MM.1S (cell line): ENCODE data around the gene CCL7.

ENCODE experiments used
- DNase-seq: peaks from one replicate; pipeline ENCODE4 v3.0.0-alpha.2; 2015
- H2AFZ ChIP-seq: fragments of 300-600 bp; sonication (generic); 2 replicates; pipeline ENCODE4 v1.6.0; 2016; ENCODE audit warnings: antibody characterized with exemption, low read length
- H3F3A ChIP-seq: fragments of 300-600 bp; sonication (generic); 2 replicates; pipeline ENCODE4 v1.6.1; 2016; ENCODE audit warnings: mild to moderate bottlenecking, antibody characterized with exemption, low read length, moderate library complexity, mixed read lengths; ENCODE audit not compliant: insufficient read depth
- H3K27ac ChIP-seq: fragments of 300-600 bp; sonication (generic); 2 replicates; pipeline ENCODE4 v1.5.1; 2016; ENCODE audit warnings: mild to moderate bottlenecking, low read length
- H3K27me3 ChIP-seq: fragments of 300-600 bp; sonication (generic); replicated peaks from 2 replicates; pipeline ENCODE4 v1.6.0; 2016; ENCODE audit warnings: low read length; ENCODE audit not compliant: insufficient read depth
- H3K36me3 ChIP-seq: fragments of 300-600 bp; sonication (generic); replicated peaks from 2 replicates; pipeline ENCODE4 v1.6.1; 2016; ENCODE audit warnings: mild to moderate bottlenecking, low read length, mixed read lengths; ENCODE audit not compliant: insufficient read depth
- H3K4me1 ChIP-seq: fragments of 300-600 bp; sonication (generic); 2 replicates; pipeline ENCODE4 v1.6.1; 2016; ENCODE audit warnings: low read length, mixed read lengths
- H3K4me2 ChIP-seq: fragments of 300-600 bp; sonication (generic); 2 replicates; pipeline ENCODE4 v1.6.0; 2016; ENCODE audit warnings: low read depth, low read length
- H3K4me3 ChIP-seq: fragments of 300-600 bp; sonication (generic); 2 replicates; pipeline ENCODE4 v1.5.1; 2016; ENCODE audit warnings: low read length, mixed read lengths
- H3K79me2 ChIP-seq: fragments of 300-600 bp; sonication (generic); 2 replicates; pipeline ENCODE4 v1.6.1; 2016; ENCODE audit warnings: mixed run types, low read length, mixed read lengths
- H3K9ac ChIP-seq: fragments of 300-600 bp; sonication (generic); 2 replicates; pipeline ENCODE4 v1.6.1; 2016; ENCODE audit warnings: low read length, mixed read lengths
- H3K9me2 ChIP-seq: fragments of 300-600 bp; sonication (generic); replicated peaks from 2 replicates; pipeline ENCODE4 v1.6.1; 2016; ENCODE audit warnings: mild to moderate bottlenecking, low read length, mixed read lengths; ENCODE audit not compliant: insufficient read depth
- H3K9me3 ChIP-seq: fragments of 300-600 bp; sonication (generic); replicated peaks from 2 replicates; pipeline ENCODE4 v1.6.1; 2016; ENCODE audit warnings: mild to moderate bottlenecking, low read length, mixed read lengths; ENCODE audit not compliant: insufficient read depth
- H4K20me1 ChIP-seq: fragments of 300-600 bp; sonication (generic); 2 replicates; pipeline ENCODE4 v1.6.1; 2016; ENCODE audit warnings: mild to moderate bottlenecking, low read length, moderate library complexity, mixed read lengths; ENCODE audit not compliant: insufficient read depth
- EZH2 ChIP-seq: fragments of 300-600 bp; sonication (generic); optimal IDR thresholded peaks from 2 replicates; pipeline ENCODE3; 2017; ENCODE audit warnings: low read depth, mild to moderate bottlenecking, antibody characterized with exemption, low read length, mixed read lengths
- EZH2phosphoT487 ChIP-seq: fragments of 300-600 bp; sonication (generic); IDR thresholded peaks from 2 replicates; pipeline ENCODE4 v1.6.1; 2018; ENCODE audit warnings: antibody characterized with exemption, low read length
- TF ChIP-seq, protein P1 (sequence below): fragments of 300-600 bp; sonication (generic); IDR thresholded peaks from 2 replicates; pipeline ENCODE4 v1.5.1; 2016; ENCODE audit warnings: antibody characterized with exemption, low read length, mixed read lengths

CCL7 gene

DNA sequence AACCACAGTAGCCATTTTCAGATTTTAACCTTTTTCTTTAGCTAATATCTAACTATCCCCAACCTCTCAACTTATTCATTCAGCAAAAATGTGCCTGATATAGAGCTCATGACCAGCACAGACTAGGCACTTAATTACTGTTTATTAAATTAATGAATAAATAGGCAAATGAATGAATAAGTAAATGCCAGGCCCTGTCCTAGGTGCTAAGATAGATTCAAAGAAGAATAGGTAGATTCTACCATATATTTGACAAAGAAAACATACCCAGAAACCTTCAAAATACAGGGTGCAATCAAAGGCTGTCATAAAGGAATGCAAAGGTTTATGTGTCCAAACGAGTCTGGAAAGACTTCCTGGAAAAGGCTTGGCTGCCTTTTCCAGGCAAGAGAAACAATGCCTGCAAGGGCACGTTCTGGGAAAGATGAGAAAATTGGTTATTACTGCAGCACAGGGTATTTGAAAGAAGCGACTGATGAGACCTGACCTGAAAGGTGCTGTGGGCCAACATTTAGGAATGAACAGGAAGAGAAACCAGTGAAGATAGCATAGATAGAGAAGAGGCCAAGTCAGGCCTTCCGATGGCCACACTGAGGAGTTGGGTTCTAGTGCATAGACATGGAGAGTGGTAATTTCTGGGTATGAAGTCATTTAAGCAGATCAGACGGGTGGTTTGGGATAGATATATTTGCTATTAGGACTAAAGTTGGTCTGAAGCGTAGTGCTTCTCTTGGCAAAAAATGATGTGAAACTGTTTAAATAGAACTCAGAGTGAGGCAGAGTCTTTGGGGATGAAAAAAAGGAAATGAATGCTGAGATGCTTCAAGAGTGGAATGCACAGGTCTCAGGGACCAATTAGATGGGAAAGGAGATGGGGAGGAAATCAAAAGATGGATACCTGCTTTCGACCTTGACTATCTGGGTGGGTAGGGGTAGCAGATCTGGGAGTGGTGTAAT lies 26.4 kb upstream of the CCL7 start:
- Histone ChIP-seq H3K4me1 (no peaks in the 10 kb centered on the region), H4K20me1 (no peaks in the 10 kb centered on the region), H3K27ac (no peak overlapping the region), H3K79me2 (no peaks in the 10 kb centered on the region), H3K9me2 (no peaks in the 10 kb centered on the region), H3K4me2 (no peak overlapping the region), H3K4me3 (no peak overlapping the region), H2AFZ (no peak overlapping the region), H3K36me3 (no peaks in the 10 kb centered on the region), H3K9me3 (no peaks in the 10 kb centered on the region), H3F3A (no peaks in the 10 kb centered on the region), H3K9ac (no peak overlapping the region), H3K27me3 (no peaks in the 10 kb centered on the region)
- TF ChIP-seq, protein P1, sequence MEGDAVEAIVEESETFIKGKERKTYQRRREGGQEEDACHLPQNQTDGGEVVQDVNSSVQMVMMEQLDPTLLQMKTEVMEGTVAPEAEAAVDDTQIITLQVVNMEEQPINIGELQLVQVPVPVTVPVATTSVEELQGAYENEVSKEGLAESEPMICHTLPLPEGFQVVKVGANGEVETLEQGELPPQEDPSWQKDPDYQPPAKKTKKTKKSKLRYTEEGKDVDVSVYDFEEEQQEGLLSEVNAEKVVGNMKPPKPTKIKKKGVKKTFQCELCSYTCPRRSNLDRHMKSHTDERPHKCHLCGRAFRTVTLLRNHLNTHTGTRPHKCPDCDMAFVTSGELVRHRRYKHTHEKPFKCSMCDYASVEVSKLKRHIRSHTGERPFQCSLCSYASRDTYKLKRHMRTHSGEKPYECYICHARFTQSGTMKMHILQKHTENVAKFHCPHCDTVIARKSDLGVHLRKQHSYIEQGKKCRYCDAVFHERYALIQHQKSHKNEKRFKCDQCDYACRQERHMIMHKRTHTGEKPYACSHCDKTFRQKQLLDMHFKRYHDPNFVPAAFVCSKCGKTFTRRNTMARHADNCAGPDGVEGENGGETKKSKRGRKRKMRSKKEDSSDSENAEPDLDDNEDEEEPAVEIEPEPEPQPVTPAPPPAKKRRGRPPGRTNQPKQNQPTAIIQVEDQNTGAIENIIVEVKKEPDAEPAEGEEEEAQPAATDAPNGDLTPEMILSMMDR: no peak
- no peak for TF ChIP-seq EZH2
- TF ChIP-seq EZH2phosphoT487: no peak
- DNase-seq: no peak

DNA sequence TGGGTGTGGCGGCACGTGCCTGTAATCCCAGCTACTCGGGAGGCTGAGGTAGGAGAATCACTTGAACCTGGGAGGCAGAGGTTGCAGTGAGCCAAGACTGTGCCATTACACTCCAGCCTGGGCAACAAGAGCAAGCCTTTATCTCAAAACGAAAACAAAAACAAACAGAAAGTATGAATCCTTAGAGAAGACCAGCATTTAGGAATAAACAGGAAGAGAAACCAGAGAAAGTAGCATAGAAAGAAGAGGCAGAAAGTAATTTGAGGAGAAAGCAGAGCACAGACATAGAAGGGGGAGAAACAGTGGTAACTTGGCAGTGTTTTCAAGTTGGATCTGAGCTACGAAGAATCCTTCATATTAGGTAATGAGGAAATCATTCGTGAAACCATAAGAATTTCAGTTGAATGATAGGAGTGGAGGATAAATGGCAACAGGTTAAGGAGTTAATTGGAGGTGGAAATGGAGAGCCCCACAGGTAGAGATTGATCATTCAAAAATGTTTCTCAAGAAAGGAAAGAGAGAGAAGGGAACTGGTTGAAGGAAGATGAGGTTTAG lies 24.6 kb upstream of the CCL7 start:
- H3K4me1 ChIP-seq: 0 out of 2 replicates have a peak, but pooled peaks cover 3% of the 10 kb centered on the region
- no peaks in the 10 kb centered on the region for H3F3A ChIP-seq
- no peak for DNase-seq
- no peak overlapping the region for H3K4me3 ChIP-seq
- no peaks in the 10 kb centered on the region for H3K9me2 ChIP-seq
- no peaks in the 10 kb centered on the region for H3K9me3 ChIP-seq
- no peaks in the 10 kb centered on the region for H3K79me2 ChIP-seq
- no peaks in the 10 kb centered on the region for H3K27me3 ChIP-seq
- H3K9ac ChIP-seq: no peak overlapping the region
- H2AFZ ChIP-seq: no peak overlapping the region
- TF ChIP-seq EZH2 (no peak), EZH2phosphoT487 (no peak)
- TF ChIP-seq, protein P1: no peak
- H3K27ac ChIP-seq: no peak overlapping the region
- H3K36me3 ChIP-seq: no peaks in the 10 kb centered on the region
- H3K4me2 ChIP-seq: no peak overlapping the region
- H4K20me1 ChIP-seq: no peaks in the 10 kb centered on the region

DNA sequence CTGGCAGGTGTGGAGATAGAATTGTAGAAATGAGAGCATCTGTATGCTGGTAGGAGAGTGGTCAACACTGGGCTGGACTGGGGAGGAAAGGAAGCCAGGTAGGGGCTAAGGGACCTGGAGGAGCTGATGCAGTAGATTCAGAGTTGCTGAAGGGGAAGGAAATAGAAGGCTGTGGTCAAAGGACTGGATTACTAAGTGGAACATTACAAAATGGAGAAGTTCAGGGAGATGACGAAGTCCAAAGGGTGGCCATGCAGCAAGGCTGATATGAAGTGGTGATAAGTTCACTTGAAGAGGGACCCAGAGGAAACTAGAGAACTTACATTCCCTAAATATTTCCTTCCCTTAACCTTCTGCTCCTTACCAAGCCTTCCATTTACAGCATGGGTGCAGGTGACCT lies 23.6 kb upstream of the CCL7 start:
- DNase-seq: no peak
- no peak overlapping the region for H2AFZ ChIP-seq
- H3K4me2 ChIP-seq: no peak overlapping the region
- no peak overlapping the region for H3K27ac ChIP-seq
- H3K36me3 ChIP-seq: no peaks in the 10 kb centered on the region
- no peaks in the 10 kb centered on the region for H3F3A ChIP-seq
- H3K79me2 ChIP-seq: no peaks in the 10 kb centered on the region
- no peaks in the 10 kb centered on the region for H3K27me3 ChIP-seq
- no peak overlapping the region for H3K4me3 ChIP-seq
- no peak overlapping the region for H3K9ac ChIP-seq
- H3K4me1 ChIP-seq: 0 out of 2 replicates have a peak, but pooled peaks cover 3% of the 10 kb centered on the region
- no peaks in the 10 kb centered on the region for H4K20me1 ChIP-seq
- H3K9me2 ChIP-seq: no peaks in the 10 kb centered on the region
- no peak for TF ChIP-seq EZH2phosphoT487
- no peaks in the 10 kb centered on the region for H3K9me3 ChIP-seq

DNA sequence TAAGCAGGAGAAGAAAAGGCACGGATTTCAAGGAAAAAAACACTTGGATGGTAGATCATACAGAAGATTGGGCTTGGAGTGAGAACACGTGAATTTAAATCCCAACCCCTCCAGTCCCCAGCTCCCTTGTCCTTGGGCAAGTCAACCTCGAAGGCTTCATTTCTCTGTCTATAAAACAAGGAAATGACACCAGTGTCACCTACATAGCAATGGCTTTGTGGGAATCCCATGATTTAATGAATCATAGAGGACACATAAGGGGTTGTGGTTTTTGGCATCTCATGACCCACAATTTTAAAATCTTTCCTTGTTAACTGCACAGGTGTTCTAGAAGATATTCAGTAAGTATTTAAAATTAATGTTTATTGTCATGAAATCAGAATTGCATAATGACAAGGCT lies 23.1 kb upstream of the CCL7 start:
- Histone ChIP-seq H3K9ac (no peak overlapping the region), H3K4me1 (0 out of 2 replicates have a peak, but pooled peaks cover 6% of the 10 kb centered on the region), H3K27ac (no peak overlapping the region), H3K9me2 (no peaks in the 10 kb centered on the region), H3K36me3 (no peaks in the 10 kb centered on the region), H4K20me1 (no peaks in the 10 kb centered on the region), H3F3A (no peaks in the 10 kb centered on the region), H3K27me3 (no peaks in the 10 kb centered on the region), H3K79me2 (no peaks in the 10 kb centered on the region), H2AFZ (no peak overlapping the region), H3K4me2 (no peak overlapping the region), H3K4me3 (no peak overlapping the region), H3K9me3 (no peaks in the 10 kb centered on the region)
- TF ChIP-seq EZH2phosphoT487 (no peak), EZH2 (no peak)
- TF ChIP-seq, protein P1: no peak
- DNase-seq: no peak
